ENCODE data around the gene TEAD1. TPM values are rescaled to one million over a fixed set of nuclear protein-coding genes. Genes with fewer than 3 reads are reported as not detected.

Gene TEAD1
- total RNA-seq, 4 donors from 2014 or later: 38.8 to 110 (median 75.3) TPM

GRCh38 chr11:12906501-12906900, 232.3 kb downstream of the TEAD1 start:
- DNase-seq: no peak
- H3K36me3 ChIP-seq: no peaks in the 10 kb centered on the region
- TF ChIP-seq POLR2A (IDR thresholded peaks at IDR 0.05): no peak
- TF ChIP-seq CTCF (IDR thresholded peaks at IDR 0.05): no peak
- intact Hi-C loops (cut with DNase I; ENCODE audit: low total_unique reads): no loop called here
- H3K4me3 ChIP-seq: no peak overlapping the region
- H3K9me3 ChIP-seq: no peaks in the 10 kb centered on the region
- no peaks in the 10 kb centered on the region for H3K4me1 ChIP-seq
- no peak overlapping the region for H3K27ac ChIP-seq
- H3K27me3 ChIP-seq: no peaks in the 10 kb centered on the region

GRCh38 chr11:12909879-12910278, 235.7 kb downstream of the TEAD1 start:
- Histone ChIP-seq H3K4me3 (no peak overlapping the region), H3K27ac (no peak overlapping the region), H3K9me3 (no peaks in the 10 kb centered on the region), H3K36me3 (no peaks in the 10 kb centered on the region), H3K4me1 (no peaks in the 10 kb centered on the region), H3K27me3 (no peaks in the 10 kb centered on the region)
- intact Hi-C loops (cut with DNase I; ENCODE audit: low total_unique reads): no loop called here
- DNase-seq: no peak
- TF ChIP-seq CTCF (IDR thresholded peaks at IDR 0.05) (no peak), POLR2A (IDR thresholded peaks at IDR 0.05) (no peak)

- peak in 1 of 2 donors; percentile 33 for DNase-seq
- no peak overlapping the region for H3K27ac ChIP-seq
- no peaks in the 10 kb centered on the region for H3K4me1 ChIP-seq
- no peak overlapping the region for H3K4me3 ChIP-seq
- no peaks in the 10 kb centered on the region for H3K27me3 ChIP-seq
- H3K36me3 ChIP-seq: no peaks in the 10 kb centered on the region
- H3K9me3 ChIP-seq: no peaks in the 10 kb centered on the region
- TF ChIP-seq POLR2A (IDR thresholded peaks at IDR 0.05) (no peak), CTCF (IDR thresholded peaks at IDR 0.05) (peak; percentile 13 to 47 (median 28))
- intact Hi-C loops (cut with DNase I; ENCODE audit: low total_unique reads): no loop called here
Observed at GRCh38 chr11:12914400-12914912, 240.2 kb downstream of the TEAD1 start.

- no peaks in the 10 kb centered on the region for H3K9me3 ChIP-seq
- H3K36me3 ChIP-seq: no peaks in the 10 kb centered on the region
- no peak overlapping the region for H3K4me3 ChIP-seq
- intact Hi-C loops (cut with DNase I; ENCODE audit: low total_unique reads): no loop called here
- H3K4me1 ChIP-seq: no peaks in the 10 kb centered on the region
- H3K27ac ChIP-seq: no peak overlapping the region
- no peaks in the 10 kb centered on the region for H3K27me3 ChIP-seq
- TF ChIP-seq POLR2A (IDR thresholded peaks at IDR 0.05): no peak
- no peak for TF ChIP-seq CTCF (IDR thresholded peaks at IDR 0.05)
- no peak for DNase-seq
Observed at GRCh38 chr11:12915093-12915492, 240.9 kb downstream of the TEAD1 start.

GRCh38 chr11:12917822-12918221, 243.6 kb downstream of the TEAD1 start:
- Histone ChIP-seq H3K27ac (no peak overlapping the region), H3K4me3 (no peak overlapping the region), H3K36me3 (no peaks in the 10 kb centered on the region), H3K27me3 (no peaks in the 10 kb centered on the region), H3K9me3 (no peaks in the 10 kb centered on the region), H3K4me1 (no peaks in the 10 kb centered on the region)
- intact Hi-C loops (cut with DNase I; ENCODE audit: low total_unique reads): no loop called here
- TF ChIP-seq POLR2A (IDR thresholded peaks at IDR 0.05): no peak
- TF ChIP-seq CTCF (IDR thresholded peaks at IDR 0.05): no peak
- DNase-seq: no peak
